ENCODE measurements around the gene STAMBPL1.

Gene STAMBPL1

DNA sequence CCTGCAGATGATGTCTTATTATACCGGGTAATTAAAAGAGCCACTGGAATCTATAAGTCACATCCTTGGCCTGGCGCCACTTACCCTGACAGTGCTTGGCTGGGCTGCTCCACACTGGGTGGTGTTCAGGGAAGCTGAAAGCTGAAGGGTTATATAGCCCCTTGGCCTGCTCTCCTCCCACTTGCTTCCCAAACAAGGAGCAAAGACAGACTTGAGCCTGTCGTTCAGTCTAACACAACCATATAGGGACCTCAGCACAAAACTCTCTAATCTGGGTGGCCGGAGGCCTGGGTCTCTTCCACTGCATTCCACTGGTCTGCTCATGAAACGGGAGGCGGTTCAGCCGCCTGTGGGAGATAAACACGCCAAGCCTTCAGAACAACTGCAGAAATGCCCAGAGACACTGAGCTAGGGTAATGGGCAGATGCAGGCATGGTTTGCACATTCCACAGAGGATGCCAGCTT, 72.6 kb downstream of the STAMBPL1 start, which contains the start of gene ACTA2:
TSS of gene ACTA2 (minus strand) at position 127 of the 465 bp plus-strand sequence. CDS start 3,843 bp downstream, outside the sequence.
- DNase-seq (ENCODE audit: low read depth) = no peak

- no peak for DNase-seq (ENCODE audit: low read depth)
Observed at GRCh38 chr10:88953662-88954061, 73.6 kb downstream of the STAMBPL1 start.

- no peak for DNase-seq (ENCODE audit: low read depth)
Observed at GRCh38 chr10:88954458-88955083, 74.5 kb downstream of the STAMBPL1 start.

DNA sequence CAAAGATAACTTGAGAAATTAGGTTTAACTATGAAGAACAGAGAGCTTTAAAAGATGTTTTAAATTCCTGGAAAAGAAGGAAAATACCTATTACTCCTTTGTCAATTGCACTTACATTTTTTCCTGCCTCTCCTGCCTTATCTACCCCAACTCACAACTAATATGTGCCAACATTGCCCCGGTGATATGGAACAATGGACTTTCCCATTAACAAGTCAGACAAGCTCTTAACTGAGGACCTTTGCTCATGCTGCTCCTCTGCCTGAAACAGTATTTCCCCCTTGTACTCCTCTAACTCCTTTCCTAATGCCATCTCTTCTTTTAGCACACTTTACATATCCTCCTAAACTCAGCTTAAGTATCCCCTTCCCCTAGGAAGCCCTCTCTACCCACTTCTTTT, 77.3 kb downstream of the STAMBPL1 start:
- DNase-seq (ENCODE audit: low read depth) = no peak

DNA sequence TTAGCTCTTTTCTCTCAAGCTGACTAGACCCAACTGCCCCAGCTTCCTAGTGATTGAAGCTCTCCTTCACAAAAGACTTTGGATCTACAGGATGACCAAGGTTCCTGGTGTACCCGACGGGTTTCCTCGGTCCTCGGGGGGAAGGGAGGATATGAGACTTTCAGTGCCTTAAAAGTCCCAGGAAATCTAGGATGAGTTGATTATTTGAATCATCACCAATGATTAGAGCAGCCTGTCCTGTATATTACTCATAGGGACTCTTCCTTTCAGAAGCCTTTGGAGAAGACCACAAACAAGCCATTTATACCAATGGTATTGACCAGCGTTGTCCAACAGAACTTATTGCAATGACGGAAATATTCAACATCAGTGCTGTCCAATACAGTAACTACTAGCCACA, 78.7 kb downstream of the STAMBPL1 start:
- no peak for DNase-seq (ENCODE audit: low read depth)

- no peak for DNase-seq (ENCODE audit: low read depth)
Observed at GRCh38 chr10:88960802-88961201, 80.8 kb downstream of the STAMBPL1 start.

- no peak for DNase-seq (ENCODE audit: low read depth)
Observed at GRCh38 chr10:88961266-88961665, 81.2 kb downstream of the STAMBPL1 start.

DNA sequence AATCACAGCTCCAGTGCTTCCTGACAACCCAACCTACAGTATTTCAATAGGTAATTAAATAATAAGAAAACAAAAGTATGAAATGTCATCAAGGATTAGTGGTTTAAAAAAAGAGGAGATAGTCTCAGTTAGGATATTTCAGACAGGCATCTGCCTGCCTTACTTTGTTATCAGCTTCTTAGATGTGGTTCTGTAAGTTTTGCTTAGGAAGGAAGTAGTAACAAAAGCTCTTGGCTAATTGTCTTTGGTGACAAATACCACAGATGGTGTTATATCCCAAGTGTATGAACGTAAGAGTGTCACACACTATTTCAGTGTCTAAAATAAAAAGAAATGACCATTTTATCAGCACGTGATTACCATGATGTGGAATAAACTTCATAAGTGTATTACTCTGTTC, 82.3 kb downstream of the STAMBPL1 start:
- no peak for DNase-seq (ENCODE audit: low read depth)

- DNase-seq (ENCODE audit: low read depth) = no peak
Observed at GRCh38 chr10:88963318-88963717, 83.3 kb downstream of the STAMBPL1 start.

GRCh38 chr10:88964360-88964759, 84.3 kb downstream of the STAMBPL1 start:
- no peak for DNase-seq (ENCODE audit: low read depth)

DNA sequence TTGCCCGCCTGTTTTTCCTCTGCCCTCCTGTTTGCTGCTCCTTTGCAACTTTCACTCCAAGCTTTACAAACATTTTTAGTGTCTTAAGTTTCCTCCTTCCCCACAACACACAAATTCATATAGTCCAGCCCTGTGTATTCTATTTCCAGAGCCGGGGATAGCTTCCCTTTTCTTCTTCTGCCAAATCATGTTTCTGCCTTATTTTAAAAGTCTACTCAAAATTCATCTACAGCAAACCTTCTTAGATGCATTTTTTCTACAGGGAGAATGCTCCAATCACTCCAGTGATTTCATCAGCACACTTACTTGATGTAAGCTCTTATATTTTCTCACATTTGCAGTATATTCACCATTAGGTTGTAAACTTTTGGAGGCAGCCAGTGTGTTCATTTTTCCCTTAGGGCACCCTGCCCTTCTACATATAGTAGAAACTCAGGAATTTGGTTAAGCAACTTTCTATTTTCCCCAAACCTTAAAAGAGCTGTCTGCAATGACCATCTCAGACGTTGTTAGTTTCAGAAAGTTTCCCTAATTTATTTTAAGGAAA, 84.9 kb downstream of the STAMBPL1 start:
- no peak for DNase-seq (ENCODE audit: low read depth)

DNA sequence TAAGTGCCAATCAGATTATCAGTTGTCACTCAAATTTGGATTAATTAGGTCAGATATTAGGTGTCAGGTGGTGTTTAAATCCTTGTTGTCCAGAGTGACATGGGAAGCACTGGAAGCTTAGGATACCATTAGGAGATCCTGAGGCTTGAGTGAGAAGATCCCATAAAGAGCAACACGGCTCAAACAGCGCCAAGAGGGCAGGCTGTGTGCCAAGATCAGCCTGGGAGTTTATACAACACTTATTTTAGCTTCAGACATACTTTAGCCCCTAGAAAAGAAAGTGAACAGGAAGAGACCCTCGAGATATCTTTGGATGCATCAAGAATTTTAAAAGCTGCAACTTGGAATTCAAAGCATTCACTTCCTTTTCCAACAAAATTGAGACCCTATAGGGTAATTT, 86.8 kb downstream of the STAMBPL1 start:
- no peak for DNase-seq (ENCODE audit: low read depth)

GRCh38 chr10:88968391-88968790, 88.3 kb downstream of the STAMBPL1 start:
- no peak for DNase-seq (ENCODE audit: low read depth)

DNA sequence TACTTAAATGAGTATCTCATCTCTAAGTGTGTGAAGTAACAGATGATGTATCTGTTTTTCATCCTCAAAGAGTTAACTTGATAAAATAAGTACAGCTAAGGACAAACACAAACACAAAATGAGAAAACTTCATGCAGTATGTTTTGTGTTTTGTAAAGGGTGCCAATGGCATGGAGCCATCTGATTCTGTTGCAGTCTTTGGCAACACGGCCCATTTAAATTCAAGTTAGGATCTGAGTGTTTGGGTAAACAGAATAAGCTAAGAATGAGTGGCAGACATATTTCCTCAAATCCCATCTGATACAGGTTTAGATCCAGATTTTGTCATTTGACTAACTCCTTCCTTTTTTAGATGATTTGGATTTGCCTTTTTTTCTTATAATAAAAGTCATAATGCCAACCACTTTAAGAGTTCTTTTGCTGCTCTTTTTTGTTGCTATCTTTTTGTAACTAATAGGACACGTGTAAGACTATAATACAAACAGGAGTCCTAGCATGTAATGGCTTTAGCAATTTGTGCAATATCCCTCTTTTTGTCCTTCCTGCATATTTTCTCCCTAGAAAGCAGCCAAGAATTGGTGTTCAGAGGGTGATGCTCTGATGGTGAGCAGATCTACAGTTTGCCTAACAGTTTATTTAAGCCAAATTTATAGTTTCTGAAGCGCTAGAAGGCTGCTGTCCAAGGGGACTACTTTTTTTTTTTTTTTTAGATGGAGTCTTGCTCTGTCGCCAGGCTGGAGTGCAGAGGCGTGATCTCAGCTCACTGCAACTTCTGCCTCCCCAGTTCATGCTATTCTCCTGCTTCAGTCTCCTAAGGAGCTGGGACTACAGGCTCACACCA, 91.4 kb downstream of the STAMBPL1 start:
- DNase-seq (ENCODE audit: low read depth) = no peak

All from stimulated activated CD8-positive, alpha-beta memory T cell treated with anti-CD3 and anti-CD28 coated beads, Interleukin-4, amount 100 ng/mL, for 24 hours (primary cell).